GM03348 (cell line): ENCODE data around the gene CAMK2N1.

Experiments used
- DNase-seq: peaks from one replicate; pipeline ENCODE4 v3.0.0; 2012; ENCODE audit warnings: low spot score

CAMK2N1 gene

DNA sequence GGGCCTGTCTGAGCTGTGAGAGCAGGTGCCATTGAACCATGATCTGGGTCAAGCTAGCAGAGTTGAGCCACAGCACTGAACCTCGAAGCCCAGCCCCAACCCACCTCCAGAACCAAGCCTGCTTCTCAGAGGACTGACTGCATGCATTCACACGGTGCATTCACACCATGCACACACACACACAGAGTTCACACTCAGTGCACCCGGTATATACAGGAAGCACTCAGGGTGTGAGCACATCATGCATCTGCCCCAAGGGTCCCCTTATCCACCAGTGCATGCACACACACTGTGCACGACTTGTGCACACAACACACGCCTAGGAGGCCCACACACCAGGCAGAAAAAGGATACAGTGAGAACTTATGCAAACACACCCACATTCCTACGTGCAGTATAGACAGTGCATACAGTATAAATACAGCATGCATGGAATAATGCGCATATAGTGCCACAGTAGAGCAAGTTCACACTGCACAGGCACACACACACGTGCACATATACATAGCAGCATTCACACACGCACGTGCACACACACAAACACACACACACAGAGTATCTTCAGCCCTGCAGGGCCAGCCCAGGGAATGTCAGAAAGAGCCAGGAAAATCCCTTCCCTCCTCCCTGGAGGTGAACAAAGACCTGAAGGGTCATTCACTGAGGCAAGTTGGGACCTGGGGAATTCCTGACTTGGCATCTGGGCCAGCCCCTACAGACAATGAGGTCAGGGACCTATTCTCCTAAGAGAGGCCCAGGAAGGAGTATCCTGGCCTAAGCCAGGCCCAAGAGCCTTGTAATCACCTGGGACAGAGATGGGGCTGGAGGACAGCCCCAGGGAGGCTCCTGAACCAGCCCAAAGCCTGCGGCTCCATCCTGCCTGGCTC is 42.1 kb downstream of the CAMK2N1 start:
- DNase-seq = no peak

DNA sequence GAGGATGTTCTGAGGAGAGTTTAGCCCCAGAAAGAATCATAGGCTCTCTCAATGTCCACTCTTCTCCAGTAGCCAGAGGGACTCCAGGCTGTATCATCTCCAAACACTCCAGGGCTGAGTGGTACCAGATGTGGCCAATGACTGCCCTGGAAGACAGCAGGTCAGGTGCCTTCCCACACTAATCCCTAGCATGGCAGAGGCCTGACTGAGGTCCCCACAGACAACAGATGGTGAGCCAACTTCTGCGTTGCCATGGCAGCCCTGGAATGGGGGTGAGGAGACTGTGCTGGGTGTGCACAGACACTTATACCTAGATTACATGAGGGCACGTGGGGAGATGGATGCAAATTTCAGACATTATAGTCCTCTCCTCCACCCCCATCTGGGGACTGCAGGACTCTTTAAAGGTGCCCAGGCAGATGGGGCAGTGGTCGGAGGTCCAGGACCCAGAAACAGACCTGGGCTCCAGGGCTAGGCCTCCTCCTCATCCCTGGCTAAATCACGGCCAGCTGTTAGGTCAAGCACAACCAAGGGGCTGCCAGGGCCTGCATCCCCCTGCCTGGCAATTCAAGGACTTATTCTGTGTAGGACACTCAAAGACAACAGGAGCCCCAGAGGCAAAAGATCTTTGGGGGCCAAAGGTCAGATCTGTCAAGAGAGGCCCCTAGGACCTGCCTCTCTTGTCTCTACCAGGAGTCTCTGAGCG is 42.9 kb downstream of the CAMK2N1 start:
- peak; percentile 53 for DNase-seq

DNA sequence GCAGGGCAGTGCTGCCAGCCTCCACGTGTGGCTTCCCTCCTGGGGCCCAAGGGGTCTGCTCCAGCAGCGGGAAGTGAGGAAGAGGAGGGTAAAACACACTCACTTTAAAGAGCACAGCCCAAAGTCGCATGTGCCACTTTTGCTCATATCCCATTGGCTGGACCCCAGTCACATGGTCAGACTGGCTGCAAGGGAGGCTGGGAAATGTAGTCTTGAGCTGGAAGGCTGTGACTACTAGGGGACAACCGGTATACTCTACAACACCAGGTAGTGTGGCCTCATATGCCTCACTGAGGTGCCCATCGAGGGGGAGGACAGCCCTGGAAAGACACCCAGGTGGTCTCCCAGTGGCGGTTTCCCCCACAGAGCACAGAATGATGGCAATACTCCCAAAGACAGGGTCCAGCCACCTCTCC is 45.2 kb downstream of the CAMK2N1 start:
- peak; percentile 62 for DNase-seq

DNA sequence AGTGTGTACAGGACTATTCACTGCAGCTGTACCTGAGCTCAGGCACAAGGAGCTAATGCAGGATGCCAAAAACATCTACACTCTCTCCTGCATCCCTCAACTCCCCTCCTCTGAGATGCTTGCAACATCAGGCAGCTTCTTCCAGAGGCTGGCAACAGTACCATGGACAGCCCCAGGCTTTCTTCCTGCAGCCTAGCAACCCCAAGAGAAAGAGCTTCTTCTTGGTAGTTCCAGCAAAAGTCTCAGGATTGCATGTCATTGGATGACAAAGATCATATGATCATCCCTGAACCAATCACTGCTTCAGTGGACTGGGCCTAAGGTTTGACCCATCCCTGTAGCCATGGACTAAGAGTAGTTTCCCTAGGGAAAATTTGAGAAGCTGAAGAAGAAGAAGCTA is 46.7 kb downstream of the CAMK2N1 start:
- peak; percentile 31 for DNase-seq

DNA sequence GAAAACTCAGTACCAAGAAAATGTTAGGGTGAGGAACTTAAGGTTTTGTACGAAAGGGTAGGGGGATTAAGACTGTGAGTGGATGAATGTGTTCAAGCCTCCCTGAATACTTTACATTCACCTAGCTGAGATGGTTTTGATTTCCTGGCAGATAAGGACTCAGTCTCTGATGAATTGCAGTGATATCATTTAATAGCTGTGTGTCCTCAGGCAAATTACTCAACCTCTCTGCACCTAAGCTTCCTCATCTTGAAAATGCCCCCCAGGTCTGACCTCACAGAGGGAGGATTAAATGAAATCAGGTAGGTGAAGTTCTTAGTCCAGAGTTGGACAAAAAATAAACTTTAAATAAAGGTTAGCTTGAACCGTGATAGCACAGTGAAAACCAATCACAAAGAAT is 48.4 kb downstream of the CAMK2N1 start:
- no peak for DNase-seq

DNA sequence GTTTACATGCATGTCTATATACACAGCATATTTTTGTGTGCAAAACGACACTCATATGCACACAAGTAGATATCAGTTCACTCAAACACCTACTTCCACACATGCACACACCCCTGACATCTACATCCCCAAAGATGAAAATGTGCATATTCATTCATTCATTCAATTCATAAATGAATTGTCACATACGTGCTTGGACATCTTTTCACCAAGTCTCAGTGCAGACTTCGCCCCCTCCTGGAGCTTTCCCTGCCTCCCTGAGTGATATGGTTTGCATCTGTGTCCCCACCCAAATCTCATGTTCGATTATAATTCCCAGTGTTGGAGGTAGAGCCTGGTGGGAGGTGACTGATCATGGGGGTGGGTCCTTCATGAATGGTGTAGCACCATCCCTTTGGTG is 53.1 kb downstream of the CAMK2N1 start:
- no peak for DNase-seq
